HepG2 (cell line): ENCODE results near the gene PROX1. TPM values are rescaled to one million over a fixed set of nuclear protein-coding genes. Genes with fewer than 3 reads are reported as not detected.

Source experiments
- ATAC-seq: fragments of 200-7000 bp; cut with Tn5 transposase; 3 replicates; pipeline ENCODE4 v1.9.1; 2020; ENCODE audit warnings: mild to moderate bottlenecking, moderate library complexity
- BruUV-seq: library from RNA; stranded (reverse); fragments of 400-500 nt; replicated peaks from 2 replicates; lab custom pipeline; 2021; lab: Mats Ljungman, UMichigan
- CTCF ChIA-PET: fragments of 300-600 bp; formaldehyde crosslinking; extraction: SDS; loops from one replicate; lab custom pipeline; 2021; ENCODE audit warnings: low total read pairs, inconsistent platforms, low intra/inter-chr PET ratio; lab: Yijun Ruan, JAX
- POLR2A ChIA-PET: fragments of 350-600 bp; sonication (Branson Sonifier 250); formaldehyde crosslinking; loops from one replicate; lab custom pipeline; 2020; ENCODE audit warnings: antibody characterized with exemption, inconsistent platforms; lab: Yijun Ruan, JAX
- DNase-seq: peaks from one replicate; pipeline ENCODE4 v3.0.0-alpha.2; 2015; ENCODE audit warnings: low spot score
- FAIRE-seq: peaks from 3 replicates; lab custom pipeline; 2011; peaks lifted over from hg19 to GRCh38; lab: Jason Lieb, UNC
- H2AFZ ChIP-seq: one replicate; pipeline ENCODE4 v1.6.1; 2011; ENCODE audit warnings: low read length, inconsistent platforms
- H3K27ac ChIP-seq: fragments of 300-600 bp; 3 replicates; pipeline ENCODE4 v1.8.0; 2011; ENCODE audit warnings: mixed run types, mild to moderate bottlenecking, mixed read lengths, low read length, inconsistent platforms; ENCODE audit not compliant: insufficient read depth; ENCODE audit errors: extremely low read length
- H3K27me3 ChIP-seq, 2 experiments: fragments of 200-600 bp in 1 of 2; 2 replicates in 1 of 2; 3 replicates in 1 of 2; pipeline versions ENCODE4 v1.6.0 to v1.8.0; 2011; ENCODE audit warnings: low read length in 2 of 2, mild to moderate bottlenecking in 2 of 2, moderate library complexity in 2 of 2, inconsistent platforms in 1 of 2; ENCODE audit not compliant: insufficient read depth in 2 of 2, control insufficient read depth in 1 of 2
- H3K36me3 ChIP-seq, 2 experiments: fragments of 200-600 bp in 1 of 2; replicated peaks in 1 of 2; 2 replicates in 1 of 2; 3 replicates in 1 of 2; pipeline versions ENCODE4 v1.5.1 to v1.8.0; 2011; ENCODE audit warnings: low read length in 2 of 2, inconsistent platforms in 1 of 2; ENCODE audit not compliant: insufficient read depth in 2 of 2, control insufficient read depth in 1 of 2
- H3K4me1 ChIP-seq: 2 replicates; pipeline ENCODE4 v1.5.1; 2012; ENCODE audit warnings: low read length, inconsistent platforms; ENCODE audit not compliant: insufficient read depth
- H3K4me2 ChIP-seq: 2 replicates; pipeline ENCODE4 v1.6.0; 2011; ENCODE audit warnings: low read depth, low read length, inconsistent platforms
- H3K4me3 ChIP-seq, 3 experiments: fragments of 200-600 bp in 1 of 3; sonication (generic), shearing (Covaris generic) in 1 of 3; replicated peaks in 1 of 3; 2 replicates each; pipeline ENCODE4 v1.5.1; 2011 to 2016; ENCODE audit warnings: low read length in 3 of 3, inconsistent platforms in 2 of 3, low read depth in 2 of 3, mild to moderate bottlenecking in 2 of 3, control low read depth in 1 of 3, mixed read lengths in 1 of 3; ENCODE audit not compliant: insufficient read depth in 1 of 3
- H3K79me2 ChIP-seq: one replicate; pipeline ENCODE4 v1.6.1; 2011; ENCODE audit warnings: low read length, inconsistent platforms; ENCODE audit not compliant: insufficient read depth
- H3K9ac ChIP-seq: 2 replicates; pipeline ENCODE4 v1.6.0; 2011; ENCODE audit warnings: mild to moderate bottlenecking, low read depth, low read length, inconsistent platforms; ENCODE audit not compliant: insufficient read depth
- H3K9me3 ChIP-seq: 2 replicates; pipeline ENCODE4 v1.5.1; 2012; ENCODE audit warnings: mild to moderate bottlenecking, low read length
- H4K20me1 ChIP-seq: 2 replicates; pipeline ENCODE4 v1.6.0; 2011; ENCODE audit warnings: inconsistent platforms, mild to moderate bottlenecking, low read length, moderate library complexity; ENCODE audit not compliant: insufficient read depth
- DBP ChIP-seq: sonication (generic); formaldehyde crosslinking; IDR thresholded peaks from 2 replicates; pipeline ENCODE4 v1.4.0; 2020; ENCODE audit warnings: missing genetic modification reagents; ENCODE audit errors: not compliant biosample characterization
- FOXK1 ChIP-seq: sonication (generic); formaldehyde crosslinking; IDR thresholded peaks from 2 replicates; pipeline ENCODE4 v1.4.0; 2020; ENCODE audit warnings: low read depth, missing genetic modification reagents, borderline replicate concordance
- MYNN ChIP-seq: sonication (generic); formaldehyde crosslinking; IDR thresholded peaks from 2 replicates; pipeline ENCODE4 v1.4.0; 2020; ENCODE audit warnings: mild to moderate bottlenecking, low read depth, missing genetic modification reagents
- NFKBIZ ChIP-seq: IDR thresholded peaks from 2 replicates; pipeline ENCODE4 v1.6.1; 2018; ENCODE audit warnings: missing genetic modification reagents, missing compliant biosample characterization
- PRPF4 ChIP-seq: fragments of 200-400 bp; formaldehyde crosslinking; IDR thresholded peaks from 2 replicates; pipeline ENCODE4 v1.6.1; 2016; ENCODE audit warnings: low read length, low read depth; ENCODE audit not compliant: poor library complexity, severe bottlenecking
- RBFOX2 ChIP-seq: fragments of 200-400 bp; formaldehyde crosslinking; IDR thresholded peaks from 2 replicates; pipeline ENCODE4 v1.6.1; 2017; ENCODE audit warnings: low read depth, mild to moderate bottlenecking, low read length
- RBM22 ChIP-seq: fragments of 200-400 bp; formaldehyde crosslinking; optimal IDR thresholded peaks from 2 replicates; pipeline ENCODE3; 2017; ENCODE audit warnings: mild to moderate bottlenecking, low read length, moderate library complexity
- RORA ChIP-seq: sonication (generic); formaldehyde crosslinking; IDR thresholded peaks from 2 replicates; pipeline ENCODE4 v1.5.0; 2020; ENCODE audit warnings: mild to moderate bottlenecking, missing genetic modification reagents, moderate library complexity
- TOE1 ChIP-seq: sonication (generic); formaldehyde crosslinking; IDR thresholded peaks from 2 replicates; pipeline ENCODE4 v1.4.0; 2020; ENCODE audit warnings: mild to moderate bottlenecking, missing genetic modification reagents
- ZBTB43 ChIP-seq: sonication (generic); formaldehyde crosslinking; conservative IDR thresholded peaks from 2 replicates; pipeline ENCODE4 v1.4.0; 2020; ENCODE audit warnings: missing genetic modification reagents
- ZKSCAN8 ChIP-seq: IDR thresholded peaks from 2 replicates; pipeline ENCODE4 v1.6.1; 2016; ENCODE audit warnings: borderline replicate concordance, missing genetic modification reagents, missing compliant biosample characterization
- ZMYM3 ChIP-seq: sonication (generic); formaldehyde crosslinking; IDR thresholded peaks from 2 replicates; pipeline ENCODE4 v1.5.1; 2020; ENCODE audit warnings: mild to moderate bottlenecking, missing genetic modification reagents
- ZNF10 ChIP-seq: sonication (generic); formaldehyde crosslinking; IDR thresholded peaks from 2 replicates; pipeline ENCODE4 v1.4.0; 2020; ENCODE audit warnings: mild to moderate bottlenecking, low read depth, missing genetic modification reagents, borderline replicate concordance
- ZNF276 ChIP-seq: sonication (generic); formaldehyde crosslinking; IDR thresholded peaks from 2 replicates; pipeline ENCODE4 v1.4.0; 2020; ENCODE audit warnings: mild to moderate bottlenecking, low read depth, missing genetic modification reagents
- ZNF33A ChIP-seq: sonication (generic); formaldehyde crosslinking; IDR thresholded peaks from 2 replicates; pipeline ENCODE4 v1.5.1; 2020; ENCODE audit warnings: missing genetic modification reagents, mild to moderate bottlenecking, moderate library complexity, borderline replicate concordance
- ZNF580 ChIP-seq: IDR thresholded peaks from 2 replicates; pipeline ENCODE4 v1.6.1; 2016; ENCODE audit warnings: low read depth, borderline replicate concordance
- ZSCAN29 ChIP-seq: sonication (generic); formaldehyde crosslinking; conservative IDR thresholded peaks from 2 replicates; pipeline ENCODE4 v1.4.0; 2020; ENCODE audit warnings: mild to moderate bottlenecking, missing genetic modification reagents
- WGBS: methylation state at CpG from one replicate; pipeline ENCODE4 v1.1.6; 2017; ENCODE audit warnings: low lambda C conversion rate; 5-methylcytosine and 5-hydroxymethylcytosine counted together
- in situ Hi-C: cut with HindIII; loops from 2 replicates; pipeline ENCODE4 v1.10.0; 2017; ENCODE audit warnings: low pct_unique_long_range_greater_than_20kb; ENCODE audit not compliant: extremely low pct_ligation_motif_present
- intact Hi-C: fragments of 100-400 bp; cut with micrococcal nuclease; formaldehyde crosslinking; loops from one replicate; pipeline ENCODE4 v1.10.0; 2022; ENCODE audit not compliant: unreplicated experiment
- polyA plus RNA-seq, 8 experiments: library from polyadenylated mRNA; depleted of rRNA in 3 of 8; stranded (reverse) in 7 of 8; unstranded in 1 of 8; fragments of >200 nt; fragmentation: Illumina TruSeq in 4 of 8; extraction: Trizol in 4 of 8; gene quantifications; 2 replicates each; pipeline versions ENCODE4 v1.2.1 to v1.2.3, GENCODE V29; 2011 to 2016; ENCODE audit warnings: low read depth in 4 of 8, missing spikeins in 1 of 8, mixed read lengths in 1 of 8; ENCODE audit not compliant: insufficient read depth in 1 of 8
- total RNA-seq, 5 experiments: library from RNA; depleted of rRNA; stranded (reverse); fragments of >200 nt; fragmentation: Illumina TruSeq; extraction: Trizol; gene quantifications; 2 replicates each; pipeline ENCODE4 v1.2.3, GENCODE V29; 2016; ENCODE audit warnings: low read depth in 1 of 5

PROX1 gene
- total and polyA plus RNA-seq, 2 of the 13 experiments (the other 11 are each of a cell fraction or from before 2014, with no cell fraction given): 12.3 to 30.2 TPM

- no peak overlapping the region for H3K4me3 ChIP-seq
- H3K4me1 ChIP-seq: peaks cover 13% of the 10 kb centered on the region; the same call in 1 of the 2 replicates
- ATAC-seq: no peak
- no peaks in the 10 kb centered on the region for H3K9me3 ChIP-seq
- intact Hi-C loops: no loop called here
- H3K9ac ChIP-seq: no peak overlapping the region
- WGBS: 50% methylated on average over 2 of the region's 2 CpGs
- H3K36me3 ChIP-seq: peaks cover 28 to 90% of the 10 kb centered on the region in 2 experiments
- ChIA-PET POLR2A (interaction anchor here (0.9 to 1.3 kb wide), 3 partner anchors 9 to 25 kb away, joined by 3 to 4 read pairs (median 3); partner anchors contain the start of gene PROX1), CTCF (no interaction called here)
- no peak for DNase-seq
- H3K27ac ChIP-seq: no peak overlapping the region
- no TSS peak for BruUV-seq
- in situ Hi-C loops: loop anchor here (25.0 kb wide), 1 partner anchor 100 kb away; no protein-coding TSS in a partner anchor
- H4K20me1 ChIP-seq: no peaks in the 10 kb centered on the region
- no peaks in the 10 kb centered on the region for H3K27me3 ChIP-seq
- TF ChIP-seq TOE1 (CRISPR knock-in tag) (no peak), NFKBIZ (CRISPR knock-in tag) (no peak), DBP (CRISPR knock-in tag) (no peak), ZNF10 (no peak), RORA (no peak), ZMYM3 (CRISPR knock-in tag) (no peak), ZNF580 (CRISPR knock-in tag) (no peak), ZNF33A (no peak), RBM22 (peak; percentile 83), MYNN (CRISPR knock-in tag) (no peak), PRPF4 (no peak), ZNF276 (CRISPR knock-in tag) (no peak), ZSCAN29 (CRISPR knock-in tag) (no peak), ZKSCAN8 (CRISPR knock-in tag) (no peak), RBFOX2 (peak; percentile 22; the same call in 1 of the 2 replicates), FOXK1 (CRISPR knock-in tag) (no peak), ZBTB43 (CRISPR knock-in tag) (no peak)
- no peak for FAIRE-seq
- H3K79me2 ChIP-seq: peaks cover 23% of the 10 kb centered on the region
- H2AFZ ChIP-seq: no peak overlapping the region
- H3K4me2 ChIP-seq: no peak overlapping the region
Observed at GRCh38 chr1:214012418-214012817, 24.6 kb downstream of the PROX1 start.
